Activated naive CD4-positive, alpha-beta T cell treated with anti-CD3 and anti-CD28 coated beads for 36 hours (primary cell): ENCODE data around the gene TYW3. TPM values are rescaled to one million over a fixed set of nuclear protein-coding genes. Genes with fewer than 3 reads are reported as not detected.

Experiments used
- CTCF ChIA-PET: fragments of 350-600 bp; sonication (Branson Sonifier 250); formaldehyde crosslinking; loops from one replicate; lab custom pipeline; 2021; ENCODE audit warnings: antibody characterized with exemption; lab: Charles Lee
- DNase-seq: peaks from one replicate; pipeline ENCODE4 v3.0.0-alpha.2; 2020
- H3K27ac Mint-ChIP-seq: one replicate; pipeline ENCODE4 v1.8.0; 2021; ENCODE audit warnings: mild to moderate bottlenecking, mixed read lengths
- H3K27me3 Mint-ChIP-seq: one replicate; pipeline ENCODE4 v1.8.0; 2021; ENCODE audit warnings: low read depth, mixed read lengths
- H3K36me3 Mint-ChIP-seq: one replicate; pipeline ENCODE4 v1.8.0; 2021; ENCODE audit warnings: low read depth, mixed read lengths
- H3K4me1 Mint-ChIP-seq: one replicate; pipeline ENCODE4 v1.8.0; 2021; ENCODE audit warnings: low read depth, mixed read lengths
- H3K4me3 Mint-ChIP-seq: one replicate; pipeline ENCODE4 v1.8.0; 2021; ENCODE audit warnings: mild to moderate bottlenecking, moderate library complexity, mixed read lengths
- H3K9me3 Mint-ChIP-seq: one replicate; pipeline ENCODE4 v1.8.0; 2021; ENCODE audit warnings: mixed read lengths
- intact Hi-C: fragments of 100-400 bp; cut with micrococcal nuclease; formaldehyde crosslinking; loops from one replicate; pipeline ENCODE4 v1.15.1; 2023
- total RNA-seq, 2 experiments: library from RNA; stranded (reverse); gene quantifications; one replicate each; pipeline ENCODE4 v1.2.3, GENCODE V29; 2021

Gene TYW3, protein sequence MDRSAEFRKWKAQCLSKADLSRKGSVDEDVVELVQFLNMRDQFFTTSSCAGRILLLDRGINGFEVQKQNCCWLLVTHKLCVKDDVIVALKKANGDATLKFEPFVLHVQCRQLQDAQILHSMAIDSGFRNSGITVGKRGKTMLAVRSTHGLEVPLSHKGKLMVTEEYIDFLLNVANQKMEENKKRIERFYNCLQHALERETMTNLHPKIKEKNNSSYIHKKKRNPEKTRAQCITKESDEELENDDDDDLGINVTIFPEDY
- total RNA-seq, result 10 to 100 TPM; 27.9 to 30.9 TPM

DNA sequence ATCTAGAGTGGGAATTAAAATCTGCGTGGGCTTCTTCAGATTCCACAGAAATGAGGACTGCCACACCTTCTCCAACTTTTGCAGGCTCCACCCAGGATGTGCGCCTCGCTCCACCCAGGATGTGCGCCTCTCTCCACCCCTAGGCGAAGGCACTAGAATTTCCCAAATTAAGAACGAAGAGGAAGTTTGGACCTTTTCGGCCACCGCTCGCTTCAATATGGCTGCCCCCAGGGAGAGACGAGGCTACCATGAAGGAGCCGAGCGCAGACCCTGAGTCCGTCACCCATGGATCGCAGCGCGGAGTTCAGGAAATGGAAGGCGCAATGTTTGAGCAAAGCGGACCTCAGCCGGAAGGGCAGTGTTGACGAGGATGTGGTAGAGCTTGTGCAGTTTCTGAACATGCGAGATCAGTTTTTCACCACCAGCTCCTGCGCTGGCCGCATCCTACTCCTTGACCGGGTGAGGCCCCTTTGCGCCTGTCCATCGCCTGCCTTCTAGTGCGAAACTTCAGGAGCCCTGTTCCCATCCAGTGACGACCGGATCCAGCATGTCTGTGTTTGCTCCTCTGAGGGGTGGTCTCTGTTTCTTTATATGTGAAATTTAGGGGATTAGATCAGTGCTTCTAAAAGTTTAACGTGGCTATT, at the start of gene TYW3, which contains the start of gene CRYZ:
Gene TYW3, plus strand, starts transcription at position 193 of the 644 bp plus-strand sequence. Its CDS starts 93 bp downstream, at position 286.
Gene CRYZ, minus strand, starts transcription at position 91 of the 644 bp plus-strand sequence. CDS start 8,229 bp downstream, outside the sequence.
- intact Hi-C loops, result loop anchor here (1.0 to 10.0 kb wide), 7 partner anchors 31 to 1053 kb away; partner anchors contain the start of genes ACADM, FPGT, LRRIQ3 and RABGGTB
- H3K4me3 Mint-ChIP-seq, result peak within 1 kb of the TSS; percentile 89
- H3K9me3 Mint-ChIP-seq, result peaks cover 1% of the 10 kb centered on the region
- peak within 1 kb of the TSS; percentile 94 for H3K27ac Mint-ChIP-seq
- H3K4me1 Mint-ChIP-seq, result peaks cover 37% of the 10 kb centered on the region
- peak; percentile 94 for DNase-seq
- H3K27me3 Mint-ChIP-seq, result no peaks in the 10 kb centered on the region
- peaks cover 22% of the 10 kb centered on the region for H3K36me3 Mint-ChIP-seq
- CTCF ChIA-PET, result interaction anchor here (0.7 to 4.0 kb wide), 16 partner anchors 10 to 1998 kb away, joined by 3 to 25 read pairs (median 4); no protein-coding TSS in a partner anchor

DNA sequence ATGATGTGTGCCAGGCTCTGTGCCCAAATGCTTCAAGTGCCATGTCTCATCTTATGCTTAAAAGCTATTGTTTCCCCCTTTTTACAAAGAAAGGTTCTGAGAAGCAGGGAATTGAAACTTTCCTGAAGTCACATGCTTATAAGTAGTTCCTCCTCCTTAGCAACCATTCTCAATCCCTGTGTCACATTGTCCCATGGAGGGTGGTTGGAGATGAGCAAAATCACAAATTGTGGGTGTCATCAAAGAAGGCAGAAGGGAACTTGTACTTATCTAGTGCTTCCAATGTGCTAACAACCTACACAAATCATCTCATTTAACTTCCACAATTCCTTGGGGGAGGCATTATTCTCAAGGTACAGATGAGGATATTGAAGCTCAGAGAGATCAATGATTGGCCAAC, 49.3 kb upstream of the TYW3 start:
- Mint-ChIP-seq H3K27ac (no peak overlapping the region), H3K27me3 (peaks cover 9% of the 10 kb centered on the region), H3K9me3 (no peaks in the 10 kb centered on the region), H3K4me1 (no peaks in the 10 kb centered on the region), H3K36me3 (no peaks in the 10 kb centered on the region), H3K4me3 (no peak overlapping the region)
- DNase-seq, result no peak
- CTCF ChIA-PET, result no interaction called here
- intact Hi-C loops, result no loop called here

DNA sequence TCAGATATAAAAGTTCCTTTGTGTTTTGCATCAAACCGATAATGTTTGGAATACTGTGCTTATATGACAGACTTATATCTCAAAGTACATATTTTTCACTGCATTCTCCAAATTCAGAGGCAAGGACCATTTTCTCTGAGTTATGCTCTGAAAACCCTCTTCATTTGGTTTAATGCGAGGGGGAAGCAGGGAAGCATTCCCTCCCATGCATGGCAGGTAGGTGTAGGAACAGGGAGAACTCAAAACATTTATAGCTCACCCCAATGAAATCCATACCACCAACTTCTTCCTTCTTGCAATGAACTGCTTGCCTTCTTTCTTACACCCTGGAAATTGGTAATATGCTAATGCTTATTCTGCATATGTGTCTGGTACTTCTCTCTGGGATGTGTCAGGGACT, 48.7 kb upstream of the TYW3 start:
- Mint-ChIP-seq H3K36me3 (no peaks in the 10 kb centered on the region), H3K27me3 (peaks cover 7% of the 10 kb centered on the region), H3K27ac (no peak overlapping the region), H3K9me3 (no peaks in the 10 kb centered on the region), H3K4me1 (no peaks in the 10 kb centered on the region), H3K4me3 (no peak overlapping the region)
- CTCF ChIA-PET, result no interaction called here
- DNase-seq, result no peak
- intact Hi-C loops, result no loop called here

DNA sequence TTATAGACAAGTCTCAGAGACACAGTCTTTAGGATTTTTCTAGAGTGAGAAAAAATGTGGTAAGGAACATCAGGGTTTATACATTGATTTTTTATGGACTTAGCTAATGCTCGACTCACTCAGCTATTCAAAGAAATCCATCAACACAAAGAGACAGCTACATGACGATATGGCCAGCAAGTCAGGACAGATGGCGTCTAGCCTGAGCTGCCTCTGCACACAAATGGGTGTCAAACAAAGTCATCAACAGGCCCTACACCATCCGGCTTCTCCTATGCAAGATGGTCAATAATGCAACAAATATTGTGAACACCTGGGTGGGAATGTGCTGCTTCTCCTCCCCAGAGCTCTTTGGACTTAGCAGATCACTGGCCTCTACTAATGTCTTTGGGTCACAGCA, 46.0 kb upstream of the TYW3 start:
- CTCF ChIA-PET, result interaction anchor here (0.6 kb wide), 1 partner anchor 1031 kb away, joined by 3 read pairs; no protein-coding TSS in a partner anchor
- no peak for DNase-seq
- H3K9me3 Mint-ChIP-seq, result no peaks in the 10 kb centered on the region

DNA sequence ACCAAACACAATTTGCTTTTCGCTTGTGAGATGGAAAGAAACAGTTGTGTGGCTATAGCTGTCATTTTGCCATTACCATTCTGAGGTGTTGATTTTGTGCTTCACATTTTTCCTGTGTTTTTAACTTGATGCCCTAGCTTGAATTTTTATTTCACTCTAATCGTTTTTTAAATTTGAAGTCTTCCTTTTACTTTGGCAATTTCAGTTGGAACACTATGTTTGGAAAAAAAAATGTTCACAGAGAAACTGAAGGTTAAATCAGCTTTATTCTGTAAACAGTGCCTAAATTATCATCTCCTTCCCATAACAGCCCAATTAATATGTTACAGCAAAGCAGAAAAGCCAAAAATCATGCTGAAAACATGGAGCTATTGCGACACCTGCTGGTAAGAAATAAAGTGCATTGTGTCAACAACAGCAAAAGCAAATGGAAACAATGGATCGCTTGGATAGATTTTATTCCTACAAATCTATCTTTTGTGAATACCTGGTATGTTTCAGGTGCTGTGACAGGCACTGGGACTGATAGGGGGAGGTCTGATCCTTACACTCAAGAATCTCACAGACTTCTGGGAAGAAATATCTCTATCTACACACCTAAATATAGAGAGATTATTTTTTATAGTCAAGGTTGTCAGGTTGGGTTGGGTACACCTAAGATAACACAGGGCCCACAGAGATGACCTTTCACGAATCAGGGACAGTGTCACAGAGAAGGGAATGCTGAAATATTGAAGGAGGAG, 43.2 kb upstream of the TYW3 start:
- Mint-ChIP-seq H3K4me1 (peaks cover 2% of the 10 kb centered on the region), H3K27me3 (peaks cover 2% of the 10 kb centered on the region), H3K36me3 (no peaks in the 10 kb centered on the region), H3K9me3 (no peaks in the 10 kb centered on the region), H3K4me3 (no peak overlapping the region), H3K27ac (no peak overlapping the region)
- CTCF ChIA-PET, result interaction anchor here (0.6 to 3.5 kb wide), 17 partner anchors 10 to 221 kb away, joined by 3 to 25 read pairs (median 4); partner anchors contain the start of genes CRYZ and TYW3
- DNase-seq, result peak; percentile 58
- intact Hi-C loops, result loop anchor here (1.0 to 5.0 kb wide), 2 partner anchors 44 to 687 kb away; partner anchors contain the start of genes CRYZ and TYW3

More for the DNA sequence above, 46.0 kb upstream of the TYW3 start:
- intact Hi-C loops, result loop anchor here (5.0 kb wide), 1 partner anchor 685 kb away; no protein-coding TSS in a partner anchor
- Mint-ChIP-seq H3K4me1 (peaks cover 2% of the 10 kb centered on the region), H3K27me3 (peaks cover 2% of the 10 kb centered on the region), H3K4me3 (no peak overlapping the region), H3K36me3 (no peaks in the 10 kb centered on the region), H3K27ac (no peak overlapping the region)

DNA sequence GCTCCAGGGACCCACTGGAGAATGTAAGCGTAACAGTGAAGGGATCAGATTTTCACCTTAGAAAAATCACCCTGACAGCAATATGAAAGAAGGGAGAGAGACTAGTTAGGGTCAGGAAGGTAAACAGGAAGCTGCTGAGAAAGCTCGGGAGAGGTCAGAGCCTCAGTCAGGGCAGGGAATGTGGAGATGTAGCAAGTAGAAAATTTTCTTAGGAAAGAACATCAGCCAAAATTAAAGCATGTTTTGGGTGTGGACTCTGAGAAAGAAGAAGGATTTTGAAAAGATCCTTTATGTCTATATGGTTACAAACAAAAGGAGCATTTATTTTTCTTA, 42.6 kb upstream of the TYW3 start:
- Mint-ChIP-seq H3K36me3 (no peaks in the 10 kb centered on the region), H3K4me3 (no peak overlapping the region), H3K27me3 (no peaks in the 10 kb centered on the region), H3K4me1 (peaks cover 2% of the 10 kb centered on the region), H3K27ac (no peak overlapping the region), H3K9me3 (no peaks in the 10 kb centered on the region)
- intact Hi-C loops, result loop anchor here (1.0 kb wide), 1 partner anchor 43 kb away; the partner anchor contains the start of genes CRYZ and TYW3
- CTCF ChIA-PET, result interaction anchor here (0.9 to 3.5 kb wide), 10 partner anchors 12 to 222 kb away, joined by 3 to 25 read pairs (median 4); partner anchors contain the start of genes CRYZ and TYW3
- DNase-seq, result no peak

DNA sequence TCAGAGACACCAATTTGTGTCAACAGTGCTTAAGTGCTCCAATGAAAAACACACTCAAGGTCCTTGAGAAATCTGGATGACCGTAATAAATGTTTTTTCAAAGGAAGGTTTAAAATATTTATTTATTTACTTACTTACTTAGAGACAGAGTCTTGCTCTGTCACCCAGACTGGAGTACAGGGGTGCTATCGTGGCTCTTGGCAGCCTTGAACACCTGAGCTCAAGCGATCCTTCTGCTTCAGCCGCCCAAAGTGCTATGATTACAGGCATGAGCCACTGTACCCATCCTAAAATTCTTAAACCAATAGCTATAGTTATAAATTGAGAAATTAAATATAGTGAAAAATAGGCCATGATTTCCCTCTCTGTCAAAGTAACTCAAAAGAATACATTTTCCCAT, 42.0 kb upstream of the TYW3 start:
- intact Hi-C loops, result loop anchor here (1.0 kb wide), 1 partner anchor 42 kb away; the partner anchor contains the start of genes CRYZ and TYW3
- Mint-ChIP-seq H3K27ac (no peak overlapping the region), H3K36me3 (no peaks in the 10 kb centered on the region), H3K9me3 (no peaks in the 10 kb centered on the region), H3K4me1 (peaks cover 2% of the 10 kb centered on the region), H3K4me3 (no peak overlapping the region), H3K27me3 (no peaks in the 10 kb centered on the region)
- DNase-seq, result no peak
- CTCF ChIA-PET, result interaction anchor here (0.6 to 3.5 kb wide), 6 partner anchors 10 to 178 kb away, joined by 3 to 25 read pairs (median 3); partner anchors contain the start of genes CRYZ and TYW3

DNA sequence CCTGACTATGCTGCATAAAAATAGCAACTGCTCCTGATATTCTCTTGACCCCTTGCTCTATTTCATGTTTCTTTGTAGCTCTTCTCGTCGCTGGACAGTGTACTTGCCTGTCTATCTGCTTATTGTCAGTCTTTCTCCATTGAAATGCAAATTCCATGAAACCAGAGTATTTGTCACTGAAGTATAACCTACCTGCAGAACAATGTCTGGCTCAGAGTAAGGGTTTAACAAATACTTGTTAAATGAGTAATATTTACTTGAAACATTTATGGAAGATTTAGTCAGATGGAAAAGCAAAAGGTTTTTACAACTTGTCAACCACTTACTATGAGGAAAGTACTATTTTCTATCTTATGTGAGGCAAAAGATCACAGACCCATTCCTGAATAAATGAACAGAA, 39.5 kb upstream of the TYW3 start:
- H3K27me3 Mint-ChIP-seq, result no peaks in the 10 kb centered on the region
- CTCF ChIA-PET, result no interaction called here
- no peaks in the 10 kb centered on the region for H3K9me3 Mint-ChIP-seq
- H3K4me3 Mint-ChIP-seq, result no peak overlapping the region
- no peak overlapping the region for H3K27ac Mint-ChIP-seq
- H3K4me1 Mint-ChIP-seq, result peaks cover 2% of the 10 kb centered on the region
- no peak for DNase-seq
- intact Hi-C loops, result no loop called here
- no peaks in the 10 kb centered on the region for H3K36me3 Mint-ChIP-seq

DNA sequence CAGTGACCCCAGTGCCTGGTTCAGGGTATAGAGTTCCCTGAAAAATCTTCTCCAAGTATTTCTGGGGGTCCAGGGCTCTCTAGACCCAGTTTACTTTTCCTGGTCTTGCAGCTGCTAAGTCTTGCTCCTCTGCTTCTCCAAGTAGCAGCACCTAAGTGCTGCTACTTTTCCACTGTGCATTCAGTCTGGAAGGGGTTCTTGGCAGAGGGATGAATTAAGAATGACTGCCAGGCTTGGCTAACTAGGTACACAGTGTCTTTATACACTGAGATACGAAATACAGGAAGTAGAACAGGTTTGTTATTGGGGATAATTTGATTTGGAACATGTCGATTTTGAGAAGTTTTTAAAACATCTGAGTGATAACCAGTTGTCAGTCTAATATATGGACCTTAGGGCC, 35.1 kb upstream of the TYW3 start:
- no peak for DNase-seq
- no peak overlapping the region for H3K27ac Mint-ChIP-seq
- H3K4me3 Mint-ChIP-seq, result no peak overlapping the region
- H3K4me1 Mint-ChIP-seq, result no peaks in the 10 kb centered on the region
- CTCF ChIA-PET, result interaction anchor here (1.2 kb wide), 1 partner anchor 36 kb away, joined by 3 read pairs; no protein-coding TSS in a partner anchor
- intact Hi-C loops, result no loop called here
- no peaks in the 10 kb centered on the region for H3K9me3 Mint-ChIP-seq
- peaks cover 1% of the 10 kb centered on the region for H3K36me3 Mint-ChIP-seq
- H3K27me3 Mint-ChIP-seq, result no peaks in the 10 kb centered on the region

DNA sequence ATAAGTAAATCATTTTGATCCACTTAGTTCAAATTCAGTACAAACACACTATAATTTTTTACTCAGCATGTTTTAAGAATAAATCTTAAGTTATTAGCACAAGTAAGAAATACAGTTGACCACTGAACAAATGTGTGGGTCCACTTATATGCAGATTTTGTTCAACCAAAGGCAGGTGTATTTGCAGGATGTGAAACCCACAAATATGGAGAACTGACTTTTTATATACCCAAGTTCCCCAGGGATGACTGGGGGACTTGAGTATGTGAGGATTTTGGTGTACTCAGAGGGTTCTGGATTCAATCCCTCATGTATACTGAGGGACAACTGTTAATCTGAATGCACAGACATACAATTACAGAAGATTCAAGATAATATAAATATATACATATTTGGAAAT, 33.6 kb upstream of the TYW3 start:
- Mint-ChIP-seq H3K9me3 (no peaks in the 10 kb centered on the region), H3K27me3 (no peaks in the 10 kb centered on the region), H3K36me3 (peaks cover 7% of the 10 kb centered on the region), H3K4me1 (no peaks in the 10 kb centered on the region), H3K27ac (no peak overlapping the region), H3K4me3 (no peak overlapping the region)
- intact Hi-C loops, result no loop called here
- no peak for DNase-seq
- CTCF ChIA-PET, result no interaction called here

DNA sequence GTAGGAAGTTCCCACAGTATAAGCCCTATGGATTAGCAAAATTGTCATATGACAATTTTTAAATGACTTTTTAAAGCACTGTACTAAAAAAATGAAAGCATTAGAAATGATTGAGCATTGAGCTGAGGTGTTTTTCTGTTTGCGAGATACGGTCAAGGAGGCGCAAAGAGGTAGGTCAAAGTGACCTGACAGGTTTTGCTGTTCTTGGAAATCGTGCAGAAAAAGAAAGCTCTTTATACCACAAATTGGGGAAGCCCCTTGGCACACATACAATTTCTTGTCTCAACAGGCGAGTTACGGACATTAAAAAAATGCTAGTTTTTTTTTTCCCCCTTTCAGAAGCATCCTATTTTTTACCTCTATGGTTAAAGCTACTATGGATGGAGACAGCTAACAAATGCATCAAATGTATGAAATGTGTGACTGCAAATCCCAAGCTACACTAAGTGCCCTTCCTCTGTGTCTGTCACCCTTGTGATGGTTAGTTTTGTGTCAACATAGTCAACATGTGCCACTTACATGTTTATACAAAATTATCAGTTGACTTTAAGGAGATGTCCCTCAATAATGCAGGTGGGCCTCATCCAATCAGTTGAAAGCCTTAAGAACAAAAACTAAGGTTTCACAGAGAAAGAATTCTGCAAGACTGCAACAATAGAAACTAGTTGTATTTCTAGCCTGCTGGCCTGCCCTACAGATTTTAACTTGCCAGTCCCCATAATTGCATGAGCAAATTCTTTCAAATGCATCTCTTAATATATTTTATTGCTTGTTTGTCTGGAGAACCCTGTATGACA, 29.4 kb upstream of the TYW3 start:
- Mint-ChIP-seq H3K4me1 (no peaks in the 10 kb centered on the region), H3K27me3 (no peaks in the 10 kb centered on the region), H3K9me3 (no peaks in the 10 kb centered on the region), H3K36me3 (peaks cover 16% of the 10 kb centered on the region), H3K4me3 (no peak overlapping the region), H3K27ac (no peak overlapping the region)
- DNase-seq, result no peak
- intact Hi-C loops, result no loop called here
- CTCF ChIA-PET, result no interaction called here
